Activated T-cell treated with anti-CD3 and anti-CD28 coated beads, Interleukin-2, amount 50 U/mL, for 24 hours (primary cell): Measurements from ENCODE around the gene MYH14.
"Not testable (repeated sequence)": the region's sequence is repeated elsewhere in the genome, so short reads cannot be mapped to it uniquely, and the experiment has no call there.

Experiments used
- DNase-seq: peaks from one replicate; pipeline ENCODE4 v3.0.0-alpha.2; 2020
- H3K27ac Mint-ChIP-seq: 2 replicates; pipeline ENCODE4 v1.8.0; 2020; ENCODE audit warnings: mild to moderate bottlenecking, mixed read lengths
- H3K27me3 Mint-ChIP-seq: 2 replicates; pipeline ENCODE4 v1.8.0; 2020; ENCODE audit warnings: mixed read lengths
- H3K36me3 Mint-ChIP-seq: 2 replicates; pipeline ENCODE4 v1.8.0; 2020; ENCODE audit warnings: low read depth, mixed read lengths
- H3K4me1 Mint-ChIP-seq: 2 replicates; pipeline ENCODE4 v1.8.0; 2020; ENCODE audit warnings: low read depth, mixed read lengths
- H3K4me3 Mint-ChIP-seq: 2 replicates; pipeline ENCODE4 v1.8.0; 2020; ENCODE audit warnings: mild to moderate bottlenecking, moderate library complexity, mixed read lengths
- H3K9me3 Mint-ChIP-seq: 2 replicates; pipeline ENCODE4 v1.8.0; 2020; ENCODE audit warnings: mixed read lengths

MYH14 gene

DNA sequence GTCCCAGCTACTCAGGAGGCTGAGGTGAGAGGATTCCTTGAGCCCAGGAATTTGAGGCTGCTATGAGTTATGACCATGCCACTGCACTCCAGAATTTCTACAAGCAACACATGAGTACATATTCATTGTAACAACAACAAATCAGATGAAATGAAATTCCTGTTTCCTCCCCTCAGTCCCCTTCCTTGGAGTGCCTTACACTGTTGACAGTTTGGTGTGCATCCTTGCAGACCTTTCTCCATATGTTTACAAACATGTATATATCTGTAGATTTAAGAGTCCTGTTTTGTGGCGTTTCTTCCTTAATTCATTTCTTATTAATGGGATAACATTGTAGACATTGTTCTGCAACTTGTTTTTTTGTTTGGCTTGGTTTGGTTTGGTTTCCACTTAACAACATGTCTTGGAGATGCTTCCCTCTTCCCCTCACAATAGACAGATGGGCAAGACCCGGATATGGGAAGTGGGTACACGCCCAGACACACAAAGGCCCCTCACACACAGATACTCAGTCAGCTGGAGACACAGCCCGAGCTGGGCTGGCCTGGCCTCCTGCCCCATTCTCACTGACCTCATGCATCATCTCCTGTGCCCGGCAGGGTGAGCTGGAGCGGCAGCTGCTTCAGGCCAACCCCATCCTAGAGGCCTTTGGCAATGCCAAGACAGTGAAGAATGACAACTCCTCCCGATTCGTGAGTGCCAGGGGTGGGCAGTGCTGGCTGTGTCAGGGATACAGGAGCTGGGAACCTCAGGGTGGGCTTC, 21.7 kb downstream of the MYH14 start:
- peaks cover 29% of the 10 kb centered on the region for H3K27me3 Mint-ChIP-seq
- H3K27ac Mint-ChIP-seq: no peak overlapping the region
- no peak overlapping the region for H3K4me3 Mint-ChIP-seq
- no peak for DNase-seq
- H3K9me3 Mint-ChIP-seq: no peaks in the 10 kb centered on the region
- H3K36me3 Mint-ChIP-seq: no peaks in the 10 kb centered on the region
- H3K4me1 Mint-ChIP-seq: no peaks in the 10 kb centered on the region

- DNase-seq: no peak
- no peaks in the 10 kb centered on the region for H3K36me3 Mint-ChIP-seq
- H3K9me3 Mint-ChIP-seq: no peaks in the 10 kb centered on the region
- no peak overlapping the region for H3K27ac Mint-ChIP-seq
- peaks cover 32% of the 10 kb centered on the region for H3K27me3 Mint-ChIP-seq
- H3K4me3 Mint-ChIP-seq: no peak overlapping the region
- H3K4me1 Mint-ChIP-seq: no peaks in the 10 kb centered on the region
These were observed 23.1 kb downstream of the MYH14 start for GRCh38 chr19:50226536-50226935.

- not testable (repeated sequence) for DNase-seq, H3K27ac Mint-ChIP-seq, H3K36me3 Mint-ChIP-seq, H3K9me3 Mint-ChIP-seq, H3K4me3 Mint-ChIP-seq, H3K4me1 Mint-ChIP-seq
- peaks cover 33% of the 10 kb centered on the region for H3K27me3 Mint-ChIP-seq
These were observed 24.7 kb downstream of the MYH14 start for GRCh38 chr19:50228153-50228552.

- Mint-ChIP-seq H3K4me3 (no peak overlapping the region), H3K4me1 (no peaks in the 10 kb centered on the region), H3K27ac (no peak overlapping the region), H3K36me3 (no peaks in the 10 kb centered on the region), H3K9me3 (no peaks in the 10 kb centered on the region), H3K27me3 (peaks cover 28% of the 10 kb centered on the region)
- DNase-seq: no peak
These were observed 27.2 kb downstream of the MYH14 start for GRCh38 chr19:50230379-50231351.

DNA sequence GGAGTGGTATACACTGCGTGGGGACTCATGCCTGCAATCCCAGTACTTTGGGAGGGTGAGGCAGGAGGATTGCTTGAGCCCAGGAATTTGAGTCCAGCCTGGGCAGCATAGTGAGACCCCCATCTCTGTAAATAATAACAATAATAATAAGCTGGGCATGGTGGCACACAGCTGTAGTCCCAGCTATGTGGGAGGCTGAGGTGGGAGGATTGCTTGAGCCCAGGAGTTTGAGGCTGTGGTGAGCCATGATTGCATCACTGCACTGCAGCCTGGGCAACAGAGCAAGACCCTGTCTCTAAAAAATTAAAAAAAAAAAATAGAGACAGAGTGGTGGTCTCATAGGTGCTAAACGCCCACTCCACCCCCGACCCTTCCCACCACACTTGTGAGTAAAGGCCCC, 28.0 kb downstream of the MYH14 start:
- not testable (repeated sequence) for H3K4me3 Mint-ChIP-seq
- peaks cover 35% of the 10 kb centered on the region for H3K27me3 Mint-ChIP-seq

DNA sequence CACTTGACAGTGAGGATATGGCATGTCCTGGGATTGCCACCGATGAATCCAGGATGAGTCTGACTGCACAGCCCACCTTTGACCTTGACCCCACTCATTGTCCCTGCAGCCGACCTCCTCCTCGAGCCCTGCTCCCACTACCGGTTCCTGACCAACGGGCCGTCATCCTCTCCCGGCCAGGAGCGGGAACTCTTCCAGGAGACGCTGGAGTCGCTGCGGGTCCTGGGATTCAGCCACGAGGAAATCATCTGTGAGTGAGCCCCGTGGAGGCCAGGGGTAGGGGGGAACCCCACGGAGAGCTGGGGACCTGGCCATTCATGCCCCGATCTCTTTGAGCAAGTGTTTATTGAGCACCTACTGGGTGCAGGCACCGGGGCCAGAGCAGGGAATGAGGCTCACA, 28.4 kb downstream of the MYH14 start:
- Mint-ChIP-seq H3K9me3 (no peaks in the 10 kb centered on the region), H3K27me3 (peaks cover 38% of the 10 kb centered on the region), H3K36me3 (no peaks in the 10 kb centered on the region), H3K27ac (no peak overlapping the region), H3K4me3 (no peak overlapping the region), H3K4me1 (no peaks in the 10 kb centered on the region)
- DNase-seq: no peak

More for the DNA sequence above, 28.0 kb downstream of the MYH14 start:
- not testable (repeated sequence) for H3K36me3 Mint-ChIP-seq, H3K4me1 Mint-ChIP-seq, H3K9me3 Mint-ChIP-seq, H3K27ac Mint-ChIP-seq, DNase-seq

DNA sequence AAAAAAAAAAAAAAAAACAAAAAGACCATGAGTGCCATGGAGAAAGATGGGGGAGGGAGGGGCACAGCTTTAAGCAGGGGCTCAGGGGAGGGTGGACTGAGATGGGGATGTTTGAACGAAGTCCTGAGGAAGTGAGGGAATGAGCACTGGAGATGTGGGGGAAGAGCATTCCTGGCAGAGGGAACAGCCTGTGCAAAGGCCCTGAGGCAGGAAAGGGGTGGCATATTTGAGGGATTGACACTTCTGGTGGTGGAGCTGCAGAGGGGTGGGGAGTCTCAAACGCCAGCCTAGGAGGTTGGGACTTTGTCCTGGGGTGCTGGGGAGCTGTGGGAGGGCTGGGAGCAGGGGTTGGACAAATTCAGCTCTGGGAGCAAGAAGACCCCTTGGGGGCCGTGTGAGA, 29.2 kb downstream of the MYH14 start:
- DNase-seq: no peak
- Mint-ChIP-seq H3K27me3 (peaks cover 43% of the 10 kb centered on the region), H3K27ac (no peak overlapping the region), H3K36me3 (no peaks in the 10 kb centered on the region), H3K4me3 (no peak overlapping the region), H3K4me1 (no peaks in the 10 kb centered on the region), H3K9me3 (no peaks in the 10 kb centered on the region)

DNA sequence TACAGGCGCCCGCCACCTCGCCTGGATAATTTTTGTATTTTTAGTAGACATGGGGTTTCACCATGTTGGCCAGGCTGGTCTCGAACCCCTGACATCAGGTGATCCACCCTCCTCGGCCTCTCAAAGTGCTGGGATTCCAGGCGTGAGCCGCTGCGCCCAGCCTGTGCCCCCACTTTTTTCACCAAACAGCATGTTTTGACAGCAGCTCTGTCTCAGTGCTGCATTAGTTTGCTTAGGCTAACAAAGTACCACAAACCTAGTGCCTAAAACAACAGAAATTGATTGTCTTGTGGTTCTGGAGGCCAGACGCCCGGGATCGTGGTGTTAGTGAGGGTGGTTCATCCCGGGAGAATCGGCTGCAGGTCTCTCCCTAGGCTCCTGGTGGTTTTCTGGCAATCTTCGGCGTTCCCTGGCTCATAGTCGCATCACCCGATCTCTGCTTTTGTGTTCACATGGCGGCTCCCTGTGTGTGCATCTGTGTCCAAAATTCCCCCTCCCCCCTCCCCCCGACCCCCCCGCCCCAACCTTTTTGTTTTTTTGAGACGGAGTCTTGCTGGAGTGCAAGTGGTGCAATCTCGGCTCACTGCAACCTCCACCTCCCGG, 30.0 kb downstream of the MYH14 start:
- H3K27ac Mint-ChIP-seq: no peak overlapping the region
- DNase-seq: no peak
- H3K4me1 Mint-ChIP-seq: no peaks in the 10 kb centered on the region
- no peaks in the 10 kb centered on the region for H3K36me3 Mint-ChIP-seq
- no peak overlapping the region for H3K4me3 Mint-ChIP-seq
- no peaks in the 10 kb centered on the region for H3K9me3 Mint-ChIP-seq
- H3K27me3 Mint-ChIP-seq: peaks cover 47% of the 10 kb centered on the region

GRCh38 chr19:50237493-50237892, 34.1 kb downstream of the MYH14 start:
- H3K27ac Mint-ChIP-seq, H3K4me3 Mint-ChIP-seq, H3K9me3 Mint-ChIP-seq, H3K36me3 Mint-ChIP-seq, H3K4me1 Mint-ChIP-seq, DNase-seq: not testable (repeated sequence)
- peaks cover 54% of the 10 kb centered on the region for H3K27me3 Mint-ChIP-seq

- H3K36me3 Mint-ChIP-seq: no peaks in the 10 kb centered on the region
- no peak overlapping the region for H3K27ac Mint-ChIP-seq
- H3K4me1 Mint-ChIP-seq: no peaks in the 10 kb centered on the region
- no peak for DNase-seq
- H3K4me3 Mint-ChIP-seq: no peak overlapping the region
- H3K9me3 Mint-ChIP-seq: peaks cover 4% of the 10 kb centered on the region
- peaks cover 52% of the 10 kb centered on the region for H3K27me3 Mint-ChIP-seq
These were observed 34.6 kb downstream of the MYH14 start for GRCh38 chr19:50238043-50238442.

DNA sequence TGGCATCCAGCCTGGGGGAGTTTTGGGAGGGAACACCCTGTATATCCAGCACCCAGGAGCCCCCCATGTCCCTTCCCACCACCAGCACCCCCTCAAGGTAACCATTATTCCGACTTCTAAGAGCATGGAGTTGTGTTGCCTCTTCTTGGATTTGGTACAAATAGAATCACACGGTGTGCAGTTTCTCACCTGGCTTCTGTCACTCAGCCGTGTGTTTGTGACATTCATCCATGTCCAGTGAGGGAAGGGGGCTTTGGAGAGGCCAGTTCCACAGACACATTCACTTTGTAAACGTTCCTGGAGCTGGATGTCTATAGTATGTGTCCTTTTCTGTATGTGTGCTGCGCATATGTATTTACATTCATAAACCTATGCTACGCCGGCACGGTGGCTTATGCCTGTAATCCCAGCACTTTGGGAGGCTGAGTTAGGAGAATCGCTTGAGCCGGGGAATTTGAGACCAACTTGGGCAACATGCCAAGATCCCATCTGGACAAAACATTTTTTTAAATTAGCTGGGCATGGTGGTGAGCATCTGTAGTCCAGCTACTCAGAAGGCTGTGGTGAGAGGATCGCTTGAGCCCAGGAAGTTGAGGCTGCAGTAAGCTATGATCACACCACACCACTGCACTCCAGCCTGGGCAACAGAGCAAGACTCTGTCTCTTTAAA, 36.6 kb downstream of the MYH14 start:
- H3K4me1 Mint-ChIP-seq: no peaks in the 10 kb centered on the region
- no peaks in the 10 kb centered on the region for H3K36me3 Mint-ChIP-seq
- H3K27me3 Mint-ChIP-seq: peaks cover 59% of the 10 kb centered on the region
- H3K27ac Mint-ChIP-seq: no peak overlapping the region
- DNase-seq: no peak
- H3K4me3 Mint-ChIP-seq: no peak overlapping the region
- peaks cover 4% of the 10 kb centered on the region for H3K9me3 Mint-ChIP-seq

DNA sequence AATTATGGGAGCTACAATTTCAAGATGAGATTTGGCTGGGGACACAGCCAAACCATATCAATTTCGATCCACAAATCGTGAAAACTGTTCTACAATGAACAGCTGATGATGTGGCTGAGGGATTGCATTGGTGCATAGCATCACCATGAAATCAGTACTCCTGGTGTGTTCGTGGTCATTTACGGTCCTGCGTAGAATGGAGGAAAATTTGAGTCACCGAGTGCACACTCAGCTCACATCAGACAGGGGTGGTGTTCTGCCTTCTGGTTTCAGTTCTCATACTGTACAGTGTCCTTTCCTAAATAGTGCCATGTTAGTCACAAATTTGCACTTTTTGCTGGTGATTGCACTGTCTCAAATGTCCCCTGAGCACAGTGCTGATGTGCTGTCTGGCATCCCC, 39.2 kb downstream of the MYH14 start:
- H3K9me3 Mint-ChIP-seq: peaks cover 4% of the 10 kb centered on the region
- H3K4me3 Mint-ChIP-seq: no peak overlapping the region
- H3K4me1 Mint-ChIP-seq: no peaks in the 10 kb centered on the region
- peaks cover 48% of the 10 kb centered on the region for H3K27me3 Mint-ChIP-seq
- H3K36me3 Mint-ChIP-seq: no peaks in the 10 kb centered on the region
- no peak for DNase-seq
- no peak overlapping the region for H3K27ac Mint-ChIP-seq

- Mint-ChIP-seq H3K36me3 (no peaks in the 10 kb centered on the region), H3K27ac (no peak overlapping the region), H3K4me3 (no peak overlapping the region), H3K4me1 (no peaks in the 10 kb centered on the region), H3K27me3 (peaks cover 33% of the 10 kb centered on the region), H3K9me3 (peaks cover 4% of the 10 kb centered on the region)
- no peak for DNase-seq
These were observed 41.3 kb downstream of the MYH14 start for GRCh38 chr19:50244695-50245094.

DNA sequence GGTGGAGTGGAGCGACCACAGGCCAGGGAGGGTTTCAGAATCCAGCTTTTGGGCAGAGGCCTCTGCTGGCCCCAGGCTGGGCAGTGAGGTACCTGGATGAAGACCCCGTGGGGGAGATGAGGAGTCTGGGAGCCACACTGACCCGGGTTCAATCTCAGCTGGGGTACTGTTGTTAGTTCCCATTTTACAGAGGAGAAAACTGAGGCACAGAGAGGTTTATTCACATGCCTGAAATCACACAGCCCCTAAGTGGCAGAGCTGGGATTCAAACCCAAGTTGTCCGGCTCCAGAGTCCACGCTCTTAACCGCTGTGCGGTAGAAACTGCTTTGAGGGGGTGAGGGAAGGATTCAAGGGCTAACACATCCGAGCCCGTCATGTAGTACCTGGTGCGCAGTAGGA, 45.0 kb downstream of the MYH14 start:
- Mint-ChIP-seq H3K9me3 (peaks cover 9% of the 10 kb centered on the region), H3K4me1 (no peaks in the 10 kb centered on the region), H3K36me3 (no peaks in the 10 kb centered on the region), H3K4me3 (no peak overlapping the region), H3K27ac (no peak overlapping the region), H3K27me3 (peaks cover 29% of the 10 kb centered on the region)
- DNase-seq: no peak
